HepG2 (cell line): ENCODE measurements around the gene RNASE2. TPM values are rescaled to one million over a fixed set of nuclear protein-coding genes. Genes with fewer than 3 reads are reported as not detected.

Source experiments
- ARID4A ChIP-seq: sonication (generic); formaldehyde crosslinking; IDR thresholded peaks from 2 replicates; pipeline ENCODE4 v1.5.0; 2020; ENCODE audit warnings: mild to moderate bottlenecking, missing genetic modification reagents, borderline replicate concordance
- ASH2L ChIP-seq: fragments of 300-600, 200-600 bp; sonication (generic); IDR thresholded peaks from 2 replicates; pipeline ENCODE4 v1.7.0; 2017; ENCODE audit warnings: low read depth, mild to moderate bottlenecking, moderate library complexity, mixed read lengths, low read length; ENCODE audit not compliant: insufficient read length
- ATF1 ChIP-seq: IDR thresholded peaks from 2 replicates; pipeline ENCODE4 v1.6.1; 2016; ENCODE audit warnings: mild to moderate bottlenecking, control low read depth
- ATM ChIP-seq: fragments of 450-650 bp; IDR thresholded peaks from 2 replicates; pipeline ENCODE4 v1.7.1; 2017; ENCODE audit warnings: mild to moderate bottlenecking, borderline replicate concordance
- BORCS8-MEF2B ChIP-seq: sonication (generic); formaldehyde crosslinking; IDR thresholded peaks from 2 replicates; pipeline ENCODE4 v1.8.0; 2022; ENCODE audit warnings: mild to moderate bottlenecking, missing genetic modification reagents
- CBX5 ChIP-seq: sonication (generic); formaldehyde crosslinking; IDR thresholded peaks from 2 replicates; pipeline ENCODE4 v1.4.0; 2020; ENCODE audit warnings: missing genetic modification reagents, borderline replicate concordance
- HNF1A ChIP-seq, 2 experiments: sonication (generic) in 1 of 2; formaldehyde crosslinking in 1 of 2; IDR thresholded peaks; 2 replicates each; pipeline versions ENCODE4 v1.4.0 to v1.6.1; 2016 to 2020; ENCODE audit warnings: borderline replicate concordance in 1 of 2, low read depth in 1 of 2, mild to moderate bottlenecking in 1 of 2, missing genetic modification reagents in 1 of 2
- NKX3-1 ChIP-seq: sonication (generic); formaldehyde crosslinking; IDR thresholded peaks from 2 replicates; pipeline ENCODE4 v1.5.0; 2020; ENCODE audit warnings: missing genetic modification reagents
- RAD21 ChIP-seq: fragments of 450-650 bp; formaldehyde crosslinking; IDR thresholded peaks from 2 replicates; pipeline ENCODE4 v1.5.0; 2020; ENCODE audit warnings: mild to moderate bottlenecking
- SALL2 ChIP-seq: sonication (generic); formaldehyde crosslinking; IDR thresholded peaks from 2 replicates; pipeline ENCODE4 v1.8.1; 2023; ENCODE audit warnings: mild to moderate bottlenecking, missing genetic modification reagents, inconsistent platforms
- SNAI1 ChIP-seq: sonication (generic); formaldehyde crosslinking; IDR thresholded peaks from 2 replicates; pipeline ENCODE4 v1.5.0; 2020; ENCODE audit warnings: mild to moderate bottlenecking, missing genetic modification reagents, borderline replicate concordance
- TEAD2 ChIP-seq: sonication (generic); formaldehyde crosslinking; IDR thresholded peaks from 2 replicates; pipeline ENCODE4 v1.9.0; 2021; ENCODE audit warnings: missing genetic modification reagents
- THAP7 ChIP-seq: sonication (generic); formaldehyde crosslinking; IDR thresholded peaks from 2 replicates; pipeline ENCODE4 v1.8.1; 2023; ENCODE audit warnings: mild to moderate bottlenecking, missing genetic modification reagents
- ZNF3 ChIP-seq: IDR thresholded peaks from 2 replicates; pipeline ENCODE4 v1.7.0; 2017; ENCODE audit warnings: inconsistent platforms
- ZNF362 ChIP-seq: sonication (generic); formaldehyde crosslinking; IDR thresholded peaks from 2 replicates; pipeline ENCODE4 v1.4.0; 2020; ENCODE audit warnings: missing genetic modification reagents, mild to moderate bottlenecking, borderline replicate concordance
- ZNF441 ChIP-seq: sonication (generic); formaldehyde crosslinking; IDR thresholded peaks from 2 replicates; pipeline ENCODE4 v1.7.0; 2021; ENCODE audit warnings: missing genetic modification reagents, borderline replicate concordance
- ZNF564 ChIP-seq: sonication (generic); formaldehyde crosslinking; IDR thresholded peaks from 2 replicates; pipeline ENCODE4 v1.8.1; 2023; ENCODE audit warnings: mild to moderate bottlenecking, missing genetic modification reagents
- ZNF660 ChIP-seq: sonication (generic); formaldehyde crosslinking; IDR thresholded peaks from 2 replicates; pipeline ENCODE4 v1.5.1; 2020; ENCODE audit warnings: mild to moderate bottlenecking, low read depth, missing genetic modification reagents, borderline replicate concordance
- ZNF773 ChIP-seq: sonication (generic); formaldehyde crosslinking; IDR thresholded peaks from 2 replicates; pipeline ENCODE4 v1.4.0; 2020; ENCODE audit warnings: missing genetic modification reagents, borderline replicate concordance
- polyA plus RNA-seq, 8 experiments: library from polyadenylated mRNA; depleted of rRNA in 3 of 8; stranded (reverse) in 7 of 8; unstranded in 1 of 8; fragments of >200 nt; fragmentation: Illumina TruSeq in 4 of 8; extraction: Trizol in 4 of 8; gene quantifications; 2 replicates each; pipeline versions ENCODE4 v1.2.1 to v1.2.3, GENCODE V29; 2011 to 2016; ENCODE audit warnings: low read depth in 4 of 8, missing spikeins in 1 of 8, mixed read lengths in 1 of 8; ENCODE audit not compliant: insufficient read depth in 1 of 8
- total RNA-seq, 5 experiments: library from RNA; depleted of rRNA; stranded (reverse); fragments of >200 nt; fragmentation: Illumina TruSeq; extraction: Trizol; gene quantifications; 2 replicates each; pipeline ENCODE4 v1.2.3, GENCODE V29; 2016; ENCODE audit warnings: low read depth in 1 of 5

RNASE2 gene
- total and polyA plus RNA-seq, 2 of the 13 experiments (the other 11 are each of a cell fraction or from before 2014, with no cell fraction given), result 0.69 TPM; not detected in 1

- TF ChIP-seq ARID4A (CRISPR knock-in tag) (peak; percentile 45; the same call in 1 of the 2 replicates), ZNF441 (CRISPR knock-in tag) (peak; percentile 83), ZNF362 (CRISPR knock-in tag) (no peak), NKX3-1 (CRISPR knock-in tag) (0 out of 2 replicates have a peak, but pooled peaks have one; percentile 55), SALL2 (peak; percentile 72), ZNF564 (CRISPR knock-in tag) (no peak), ASH2L (peak; percentile 73), TEAD2 (CRISPR knock-in tag) (no peak), BORCS8-MEF2B (peak; percentile 12), ATM (no peak), ATF1 (CRISPR knock-in tag) (no peak), SNAI1 (CRISPR knock-in tag) (no peak), HNF1A (IDR thresholded peaks at IDR 0.05; ENCODE audit: low read depth) (no peak), HNF1A (CRISPR knock-in tag; IDR thresholded peaks at IDR 0.05; ENCODE audit: borderline replicate concordance) (peak; percentile 15), ZNF660 (CRISPR knock-in tag) (no peak), CBX5 (CRISPR knock-in tag) (no peak), RAD21 (CRISPR knock-in tag) (peak; percentile 81), THAP7 (CRISPR knock-in tag) (no peak), ZNF3 (no peak), ZNF773 (CRISPR knock-in tag) (no peak)
Observed at GRCh38 chr14:20970983-20971704, 15.9 kb downstream of the RNASE2 start (continued).
